ENCODE measurements around the gene FAM83C.
A peak's percentile ranks its signal among the peaks of the same experiment; 100 is the strongest.

DNA sequence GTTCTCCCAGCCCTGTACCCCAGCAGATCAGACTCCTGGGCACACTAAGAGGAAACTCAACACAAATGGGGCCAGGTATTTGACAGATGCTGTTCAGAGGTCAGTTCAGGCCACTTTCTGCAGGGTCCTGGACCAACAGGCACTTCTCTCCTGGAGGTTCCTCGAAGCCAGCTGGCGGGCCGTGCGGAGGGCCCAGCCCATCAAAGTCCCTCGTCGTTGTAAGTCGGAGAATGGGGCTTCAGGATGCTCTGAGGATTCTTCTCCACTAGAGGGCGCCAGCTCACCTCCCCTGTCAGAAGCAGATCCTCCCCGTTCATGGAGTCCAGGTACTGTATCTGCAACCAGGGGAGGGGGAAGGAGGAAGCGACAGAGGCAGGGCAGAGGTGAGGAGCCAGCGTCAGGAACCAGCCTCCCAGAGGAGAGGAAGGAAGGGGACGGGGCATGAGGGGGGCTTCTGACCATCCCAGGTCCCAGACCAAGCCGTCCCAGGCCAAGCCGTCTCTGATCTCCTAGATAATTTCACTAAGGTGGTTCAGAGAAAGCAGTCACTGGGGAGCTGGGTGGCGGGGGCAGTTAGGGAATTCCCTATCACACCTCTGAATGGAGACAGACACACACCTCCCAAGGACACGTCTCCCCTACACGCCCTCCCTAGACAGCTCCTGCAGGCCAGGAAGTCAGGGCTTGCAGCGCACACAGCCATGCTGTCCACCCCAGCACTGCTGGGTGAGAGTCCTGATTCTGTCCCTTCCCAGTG is 11.7 kb upstream of the FAM83C start:
- TF ChIP-seq, protein P1, sequence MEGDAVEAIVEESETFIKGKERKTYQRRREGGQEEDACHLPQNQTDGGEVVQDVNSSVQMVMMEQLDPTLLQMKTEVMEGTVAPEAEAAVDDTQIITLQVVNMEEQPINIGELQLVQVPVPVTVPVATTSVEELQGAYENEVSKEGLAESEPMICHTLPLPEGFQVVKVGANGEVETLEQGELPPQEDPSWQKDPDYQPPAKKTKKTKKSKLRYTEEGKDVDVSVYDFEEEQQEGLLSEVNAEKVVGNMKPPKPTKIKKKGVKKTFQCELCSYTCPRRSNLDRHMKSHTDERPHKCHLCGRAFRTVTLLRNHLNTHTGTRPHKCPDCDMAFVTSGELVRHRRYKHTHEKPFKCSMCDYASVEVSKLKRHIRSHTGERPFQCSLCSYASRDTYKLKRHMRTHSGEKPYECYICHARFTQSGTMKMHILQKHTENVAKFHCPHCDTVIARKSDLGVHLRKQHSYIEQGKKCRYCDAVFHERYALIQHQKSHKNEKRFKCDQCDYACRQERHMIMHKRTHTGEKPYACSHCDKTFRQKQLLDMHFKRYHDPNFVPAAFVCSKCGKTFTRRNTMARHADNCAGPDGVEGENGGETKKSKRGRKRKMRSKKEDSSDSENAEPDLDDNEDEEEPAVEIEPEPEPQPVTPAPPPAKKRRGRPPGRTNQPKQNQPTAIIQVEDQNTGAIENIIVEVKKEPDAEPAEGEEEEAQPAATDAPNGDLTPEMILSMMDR (conservative IDR thresholded peaks at IDR 0.05; ENCODE audit: low read length) = peak; percentile 98
- no peak for TF ChIP-seq EZH2phosphoT487 (IDR thresholded peaks at IDR 0.05; ENCODE audit: borderline replicate concordance, low read depth, low read length)

Measured in OCI-LY7 (cell line).